K562 (cell line): ENCODE data around the gene RAI14. TPM values are rescaled to one million over a fixed set of nuclear protein-coding genes. Genes with fewer than 3 reads are reported as not detected.

Experiments
- CEBPG ChIP-seq, 3 experiments: fragments of 200-800 bp in 1 of 3; sonication (Bioruptor generic) in 1 of 3; sonication (generic) in 1 of 3; formaldehyde crosslinking in 1 of 3; IDR thresholded peaks in 2 of 3; conservative IDR thresholded peaks in 1 of 3; 2 replicates each; pipeline versions ENCODE4 v1.6.1 to v1.8.0; 2016 to 2022; ENCODE audit warnings: missing compliant biosample characterization in 2 of 3, missing genetic modification characterization in 2 of 3, mild to moderate bottlenecking in 1 of 3, missing genetic modification reagents in 1 of 3
- CUX1 ChIP-seq: fragments of 200-800 bp; sonication (Bioruptor generic); IDR thresholded peaks from 2 replicates; pipeline ENCODE4 v1.6.1; 2016; ENCODE audit warnings: missing genetic modification characterization, missing compliant biosample characterization
- EP300 ChIP-seq: IDR thresholded peaks from 2 replicates; pipeline ENCODE4 v1.6.1; 2012; ENCODE audit warnings: low read length, improper control_type of control experiment
- HDAC1 ChIP-seq, 2 experiments: fragments of 450-650 bp; IDR thresholded peaks; 2 replicates each; pipeline ENCODE4 v1.6.1; 2016 to 2017; ENCODE audit warnings: inconsistent platforms in 1 of 2, mild to moderate bottlenecking in 1 of 2, moderate library complexity in 1 of 2
- ILF3 ChIP-seq: fragments of 450-650 bp; IDR thresholded peaks from 2 replicates; pipeline ENCODE4 v1.6.1; 2018; ENCODE audit warnings: antibody characterized with exemption, mild to moderate bottlenecking, moderate library complexity, borderline replicate concordance
- MTF1 ChIP-seq: fragments of 250-450 bp; sonication (Bioruptor Pico); IDR thresholded peaks from 2 replicates; pipeline ENCODE4 v1.9.0; 2021; ENCODE audit warnings: moderate library complexity, mild to moderate bottlenecking, inconsistent platforms, borderline replicate concordance
- NR3C1 ChIP-seq: sonication (generic); formaldehyde crosslinking; IDR thresholded peaks from 2 replicates; pipeline ENCODE4 v1.8.1; 2022; ENCODE audit warnings: missing genetic modification reagents
- PCBP2 ChIP-seq: fragments of 200-400 bp; formaldehyde crosslinking; IDR thresholded peaks from 2 replicates; pipeline ENCODE4 v1.6.1; 2018; ENCODE audit warnings: low read length, low read depth, mild to moderate bottlenecking, moderate library complexity; ENCODE audit not compliant: poor library complexity, severe bottlenecking
- RCOR1 ChIP-seq, 2 experiments: IDR thresholded peaks; 2 replicates each; pipeline ENCODE4 v1.6.1; 2012; ENCODE audit warnings: low read depth in 2 of 2, low read length in 2 of 2, borderline replicate concordance in 1 of 2, improper control_type of control experiment in 1 of 2
- RNF2 ChIP-seq: sonication (generic); IDR thresholded peaks from 2 replicates; pipeline ENCODE4 v1.6.1; 2016
- SOX6 ChIP-seq: fragments of 450-650 bp; IDR thresholded peaks from 2 replicates; pipeline ENCODE4 v1.6.1; 2014; ENCODE audit warnings: mild to moderate bottlenecking
- ZNF589 ChIP-seq: fragments of 200-800 bp; sonication (Bioruptor generic); IDR thresholded peaks from 2 replicates; pipeline ENCODE4 v1.6.1; 2016; ENCODE audit warnings: low read depth, missing genetic modification characterization, missing compliant biosample characterization
- ZNF644 ChIP-seq: fragments of 200-800 bp; sonication (Bioruptor generic); IDR thresholded peaks from 2 replicates; pipeline ENCODE4 v1.6.1; 2016; ENCODE audit warnings: low read depth, missing genetic modification characterization, missing compliant biosample characterization
- ZNF780A ChIP-seq: fragments of 250-450 bp; sonication (Bioruptor Pico); IDR thresholded peaks from 2 replicates; pipeline ENCODE4 v1.5.0; 2021; ENCODE audit warnings: mild to moderate bottlenecking
- polyA plus RNA-seq, 8 experiments: library from polyadenylated mRNA; depleted of rRNA in 4 of 8; stranded (reverse) in 5 of 8; unstranded in 3 of 8; fragments of >200 nt; fragmentation: Nextera tagmentation in 2 of 8; fragmentation: Illumina TruSeq in 1 of 8; extraction: Ambion mirVana in 2 of 8; extraction: Trizol in 1 of 8; gene quantifications; 2 replicates each; pipeline versions ENCODE4 v1.2.1 to v1.2.3, GENCODE V29; 2011 to 2014; ENCODE audit warnings: inconsistent platforms in 1 of 8, missing spikeins in 1 of 8
- total RNA-seq, 7 experiments: library from RNA; depleted of rRNA in 6 of 7; stranded (reverse); fragments of >200 nt in 6 of 7; fragmentation: Illumina TruSeq in 2 of 7; extraction: Trizol in 2 of 7; gene quantifications; 2 replicates each; pipeline versions ENCODE4 v1.2.1 to v1.2.3, GENCODE V29; 2011 to 2021; ENCODE audit warnings: low replicate concordance in 1 of 7
- TF ChIP-seq, protein P1 (sequence below): fragments of 200-800 bp; sonication (Bioruptor generic); IDR thresholded peaks from 2 replicates; pipeline ENCODE4 v1.6.1; 2017; ENCODE audit warnings: missing genetic modification characterization, missing compliant biosample characterization
- TF ChIP-seq, protein P2 (sequence below): fragments of 200-800 bp; sonication (Bioruptor generic); IDR thresholded peaks from 2 replicates; pipeline ENCODE4 v1.6.1; 2017; ENCODE audit warnings: missing genetic modification characterization, missing compliant biosample characterization

Gene RAI14
- total and polyA plus RNA-seq, 9 of the 15 experiments (the other 6 are each of a cell fraction or from before 2014, with no cell fraction given): 11.3 to 82.5 (median 34.8) TPM

- TF ChIP-seq HDAC1 (IDR thresholded peaks at IDR 0.05): no peak
- no peak for TF ChIP-seq CEBPG (CRISPR knock-in tag; IDR thresholded peaks at IDR 0.05)
- peak; percentile 28 to 79; a peak in 2 of 4 replicates for TF ChIP-seq CEBPG (tag; conservative IDR thresholded peaks at IDR 0.05 in 1 of 2, IDR thresholded peaks at IDR 0.05 in 1 of 2)
- TF ChIP-seq, protein P1, sequence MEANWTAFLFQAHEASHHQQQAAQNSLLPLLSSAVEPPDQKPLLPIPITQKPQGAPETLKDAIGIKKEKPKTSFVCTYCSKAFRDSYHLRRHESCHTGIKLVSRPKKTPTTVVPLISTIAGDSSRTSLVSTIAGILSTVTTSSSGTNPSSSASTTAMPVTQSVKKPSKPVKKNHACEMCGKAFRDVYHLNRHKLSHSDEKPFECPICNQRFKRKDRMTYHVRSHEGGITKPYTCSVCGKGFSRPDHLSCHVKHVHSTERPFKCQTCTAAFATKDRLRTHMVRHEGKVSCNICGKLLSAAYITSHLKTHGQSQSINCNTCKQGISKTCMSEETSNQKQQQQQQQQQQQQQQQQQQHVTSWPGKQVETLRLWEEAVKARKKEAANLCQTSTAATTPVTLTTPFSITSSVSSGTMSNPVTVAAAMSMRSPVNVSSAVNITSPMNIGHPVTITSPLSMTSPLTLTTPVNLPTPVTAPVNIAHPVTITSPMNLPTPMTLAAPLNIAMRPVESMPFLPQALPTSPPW (CRISPR knock-in tag): peak; percentile 33; the same call in 1 of the 2 replicates
- no peak for TF ChIP-seq NR3C1 (CRISPR knock-in tag)
- peak; percentile 46; the same call in 1 of the 2 replicates for TF ChIP-seq SOX6
- no peak for TF ChIP-seq ZNF780A (CRISPR knock-in tag)
- TF ChIP-seq, protein P2, sequence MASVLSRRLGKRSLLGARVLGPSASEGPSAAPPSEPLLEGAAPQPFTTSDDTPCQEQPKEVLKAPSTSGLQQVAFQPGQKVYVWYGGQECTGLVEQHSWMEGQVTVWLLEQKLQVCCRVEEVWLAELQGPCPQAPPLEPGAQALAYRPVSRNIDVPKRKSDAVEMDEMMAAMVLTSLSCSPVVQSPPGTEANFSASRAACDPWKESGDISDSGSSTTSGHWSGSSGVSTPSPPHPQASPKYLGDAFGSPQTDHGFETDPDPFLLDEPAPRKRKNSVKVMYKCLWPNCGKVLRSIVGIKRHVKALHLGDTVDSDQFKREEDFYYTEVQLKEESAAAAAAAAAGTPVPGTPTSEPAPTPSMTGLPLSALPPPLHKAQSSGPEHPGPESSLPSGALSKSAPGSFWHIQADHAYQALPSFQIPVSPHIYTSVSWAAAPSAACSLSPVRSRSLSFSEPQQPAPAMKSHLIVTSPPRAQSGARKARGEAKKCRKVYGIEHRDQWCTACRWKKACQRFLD (CRISPR knock-in tag): no peak
- TF ChIP-seq ZNF589 (CRISPR knock-in tag): no peak
- peak; percentile 99 for TF ChIP-seq PCBP2
- 0 out of 2 replicates have a peak, but pooled peaks have one; percentile 29 for TF ChIP-seq ZNF644 (tag)
- TF ChIP-seq MTF1 (CRISPR knock-in tag): no peak
- TF ChIP-seq RNF2: no peak
- peak; percentile 13; the same call in 1 of the 2 replicates for TF ChIP-seq EP300
- no peak for TF ChIP-seq ILF3
- 0 out of 4 replicates have a peak, but pooled peaks of 1 of the 2 experiments have one; percentile 19 for TF ChIP-seq RCOR1 (IDR thresholded peaks at IDR 0.05; ENCODE audit: borderline replicate concordance in 1 of 2, low read depth in 2 of 2, low read length in 2 of 2)
- TF ChIP-seq CUX1 (CRISPR knock-in tag): 0 out of 2 replicates have a peak, but pooled peaks have one; percentile 37
Observed at GRCh38 chr5:34697308-34698108, 41.4 kb downstream of the RAI14 start (continued).
